22Rv1 (cell line): Measurements from ENCODE around the gene TTLL9.

Experiments used
- H3K27ac ChIP-seq: fragments of 450-650 bp; 2 replicates; pipeline ENCODE4 v1.5.1; 2017
- ZFX ChIP-seq: fragments of 450-650 bp; IDR thresholded peaks from 2 replicates; pipeline ENCODE4 v1.6.1; 2017; ENCODE audit warnings: antibody characterized with exemption, borderline replicate concordance
- TF ChIP-seq, protein P1 (sequence below): fragments of 450-650 bp; IDR thresholded peaks from 2 replicates; pipeline ENCODE4 v1.5.1; 2017; ENCODE audit warnings: mild to moderate bottlenecking

The TTLL9 gene

DNA sequence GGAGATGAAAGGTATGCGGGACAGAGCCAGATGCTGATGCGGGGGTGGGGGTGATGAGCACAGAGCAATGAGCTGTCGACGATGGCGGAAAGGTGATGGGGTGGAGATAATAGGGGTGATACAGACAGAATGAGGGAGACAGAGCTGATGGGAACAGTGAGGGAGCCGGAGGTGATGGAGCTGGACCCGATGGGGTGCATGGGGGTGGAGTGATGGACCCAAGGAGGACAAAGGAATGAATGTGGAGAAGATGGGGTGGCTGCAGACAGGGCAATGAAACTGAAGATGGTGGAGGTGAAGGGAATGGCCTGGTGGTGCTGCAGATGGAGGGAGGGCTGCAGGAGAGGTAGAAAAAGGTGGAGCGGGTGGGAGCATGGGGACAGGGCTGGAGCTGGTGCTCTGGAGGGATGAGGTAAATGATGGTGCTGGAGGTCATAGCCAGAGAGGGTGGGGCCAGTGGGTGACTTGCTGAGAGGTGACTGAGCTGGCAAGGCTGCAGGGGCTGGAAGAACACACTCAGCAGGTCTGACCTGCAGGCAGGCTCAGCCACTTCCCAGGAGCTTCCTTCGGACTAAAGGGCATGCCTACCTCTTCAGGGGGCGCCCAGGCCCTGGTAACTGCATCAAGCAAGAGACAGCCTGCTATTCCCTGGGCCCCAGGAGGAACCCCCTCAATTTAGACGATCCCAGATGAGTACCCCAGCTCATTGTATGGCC lies 19.0 kb upstream of the TTLL9 start:
- H3K27ac ChIP-seq: no peak overlapping the region
- no peak for TF ChIP-seq ZFX
- TF ChIP-seq, protein P1, sequence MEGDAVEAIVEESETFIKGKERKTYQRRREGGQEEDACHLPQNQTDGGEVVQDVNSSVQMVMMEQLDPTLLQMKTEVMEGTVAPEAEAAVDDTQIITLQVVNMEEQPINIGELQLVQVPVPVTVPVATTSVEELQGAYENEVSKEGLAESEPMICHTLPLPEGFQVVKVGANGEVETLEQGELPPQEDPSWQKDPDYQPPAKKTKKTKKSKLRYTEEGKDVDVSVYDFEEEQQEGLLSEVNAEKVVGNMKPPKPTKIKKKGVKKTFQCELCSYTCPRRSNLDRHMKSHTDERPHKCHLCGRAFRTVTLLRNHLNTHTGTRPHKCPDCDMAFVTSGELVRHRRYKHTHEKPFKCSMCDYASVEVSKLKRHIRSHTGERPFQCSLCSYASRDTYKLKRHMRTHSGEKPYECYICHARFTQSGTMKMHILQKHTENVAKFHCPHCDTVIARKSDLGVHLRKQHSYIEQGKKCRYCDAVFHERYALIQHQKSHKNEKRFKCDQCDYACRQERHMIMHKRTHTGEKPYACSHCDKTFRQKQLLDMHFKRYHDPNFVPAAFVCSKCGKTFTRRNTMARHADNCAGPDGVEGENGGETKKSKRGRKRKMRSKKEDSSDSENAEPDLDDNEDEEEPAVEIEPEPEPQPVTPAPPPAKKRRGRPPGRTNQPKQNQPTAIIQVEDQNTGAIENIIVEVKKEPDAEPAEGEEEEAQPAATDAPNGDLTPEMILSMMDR: no peak

- no peak for TF ChIP-seq ZFX
- TF ChIP-seq, protein P1: no peak
- H3K27ac ChIP-seq: no peak overlapping the region
These were observed 17.0 kb upstream of the TTLL9 start for GRCh38 chr20:31853481-31853880.

GRCh38 chr20:31856516-31856915 lies 13.9 kb upstream of the TTLL9 start:
- no peak overlapping the region for H3K27ac ChIP-seq
- TF ChIP-seq ZFX: no peak
- TF ChIP-seq, protein P1: no peak

GRCh38 chr20:31857861-31858759 lies 12.3 kb upstream of the TTLL9 start:
- no peak overlapping the region for H3K27ac ChIP-seq
- TF ChIP-seq, protein P1: no peak
- no peak for TF ChIP-seq ZFX

- no peak overlapping the region for H3K27ac ChIP-seq
- TF ChIP-seq, protein P1: no peak
- no peak for TF ChIP-seq ZFX
These were observed 11.7 kb upstream of the TTLL9 start for GRCh38 chr20:31858760-31859083.

DNA sequence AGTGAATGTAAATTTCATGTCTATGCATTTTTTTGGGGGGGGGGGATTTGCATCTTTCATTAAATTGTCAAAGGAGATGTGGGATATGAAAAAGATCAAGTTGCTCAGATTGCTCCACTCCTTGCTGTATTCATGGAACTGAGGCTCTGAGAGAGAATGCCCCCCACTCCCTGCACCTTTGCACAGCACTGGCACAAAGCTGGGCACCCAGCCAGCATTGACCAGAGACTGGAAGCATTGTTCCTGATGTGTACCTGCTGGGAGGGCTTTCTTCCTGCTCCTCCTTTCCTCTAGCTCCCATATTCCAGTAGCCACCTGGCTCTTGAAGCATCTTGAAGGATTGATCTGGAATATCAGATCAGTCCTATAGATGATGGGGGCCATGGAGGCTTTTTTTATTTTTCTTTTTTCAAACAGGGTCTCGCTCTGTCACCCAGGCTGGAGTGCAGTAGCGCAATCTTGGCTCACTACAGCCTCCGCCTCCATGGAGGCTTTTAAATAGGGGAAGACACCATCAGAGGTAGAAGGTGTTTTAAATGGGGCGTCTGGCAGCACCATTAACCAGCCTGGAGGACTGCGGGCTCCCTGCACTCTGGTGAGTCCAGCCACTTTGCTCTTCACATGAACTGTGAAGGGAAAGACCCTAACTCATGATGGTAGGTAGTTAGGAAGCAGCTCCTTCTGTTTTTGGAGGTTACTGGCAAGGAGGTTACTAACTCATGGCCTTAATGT lies 11.0 kb upstream of the TTLL9 start:
- no peak overlapping the region for H3K27ac ChIP-seq
- no peak for TF ChIP-seq ZFX
- TF ChIP-seq, protein P1: no peak
